Uterus (tissue), 4 donors: ENCODE data around the gene HAGH. TPM values are rescaled to one million over a fixed set of nuclear protein-coding genes. Genes with fewer than 3 reads are reported as not detected.

Experiments used
- DNase-seq, 2 donors: peaks; one replicate each; pipeline ENCODE4 v3.0.0-alpha.2; 2019 to 2020
- H3K27ac ChIP-seq, 2 donors: fragments of 200-600 bp; sonication (generic); 1 replicate in 1 of 2; 2 replicates in 1 of 2; pipeline ENCODE4 v1.5.1; 2016 to 2018
- H3K27me3 ChIP-seq, 2 donors: fragments of 200-600 bp; sonication (generic); one replicate each; pipeline ENCODE4 v1.5.1; 2018 to 2019; ENCODE audit warnings: control low read depth in 1 of 2
- H3K36me3 ChIP-seq, 2 donors: fragments of 200-600 bp; sonication (generic); one replicate each; pipeline ENCODE4 v1.5.1; 2019; ENCODE audit warnings: control low read depth in 1 of 2
- H3K4me1 ChIP-seq, 2 donors: fragments of 200-600 bp; sonication (generic); one replicate each; pipeline ENCODE4 v1.5.1; 2018 to 2019; ENCODE audit warnings: control low read depth in 1 of 2
- H3K4me3 ChIP-seq, 2 donors: fragments of 200-600 bp; sonication (generic); 1 replicate in 1 of 2; 2 replicates in 1 of 2; pipeline ENCODE4 v1.5.1; 2018 to 2019; ENCODE audit warnings: mild to moderate bottlenecking in 1 of 2
- H3K9me3 ChIP-seq, 2 donors: fragments of 200-600 bp; sonication (generic); one replicate each; pipeline ENCODE4 v1.5.1; 2019; ENCODE audit warnings: control low read depth in 1 of 2
- POLR2A ChIP-seq, 2 donors: fragments of 450-650 bp; IDR thresholded peaks; one replicate each; pipeline ENCODE4 v1.6.1; 2016; ENCODE audit warnings: antibody characterized with exemption in 2 of 2, mild to moderate bottlenecking in 1 of 2, moderate library complexity in 1 of 2
- intact Hi-C: fragments of 100-400 bp; cut with DNase I; formaldehyde crosslinking; loops from one replicate; pipeline ENCODE4 v1.15.1; 2023; ENCODE audit warnings: low total_unique reads
- total RNA-seq, 4 donors: library from RNA; depleted of rRNA in 3 of 4; stranded (reverse); fragments of >200 nt in 3 of 4; gene quantifications; one replicate each; pipeline versions ENCODE4 v1.1.0 to v1.2.4, GENCODE V29; 2014 to 2023
- TF ChIP-seq, protein P1 (sequence below), 4 experiments: fragments of 200-600 bp in 2 of 4; fragments of 450-650 bp in 2 of 4; sonication (generic) in 2 of 4; IDR thresholded peaks; one replicate each; pipeline ENCODE4 v1.5.1; 2016 to 2019; ENCODE audit warnings: antibody characterized with exemption in 4 of 4, mild to moderate bottlenecking in 2 of 4, moderate library complexity in 1 of 4
- donor health status: DM: yes; HTN: yes; CAD: no.

HAGH gene
- total RNA-seq, 4 donors from 2014 or later, result 22.9 to 75.3 (median 34.0) TPM

DNA sequence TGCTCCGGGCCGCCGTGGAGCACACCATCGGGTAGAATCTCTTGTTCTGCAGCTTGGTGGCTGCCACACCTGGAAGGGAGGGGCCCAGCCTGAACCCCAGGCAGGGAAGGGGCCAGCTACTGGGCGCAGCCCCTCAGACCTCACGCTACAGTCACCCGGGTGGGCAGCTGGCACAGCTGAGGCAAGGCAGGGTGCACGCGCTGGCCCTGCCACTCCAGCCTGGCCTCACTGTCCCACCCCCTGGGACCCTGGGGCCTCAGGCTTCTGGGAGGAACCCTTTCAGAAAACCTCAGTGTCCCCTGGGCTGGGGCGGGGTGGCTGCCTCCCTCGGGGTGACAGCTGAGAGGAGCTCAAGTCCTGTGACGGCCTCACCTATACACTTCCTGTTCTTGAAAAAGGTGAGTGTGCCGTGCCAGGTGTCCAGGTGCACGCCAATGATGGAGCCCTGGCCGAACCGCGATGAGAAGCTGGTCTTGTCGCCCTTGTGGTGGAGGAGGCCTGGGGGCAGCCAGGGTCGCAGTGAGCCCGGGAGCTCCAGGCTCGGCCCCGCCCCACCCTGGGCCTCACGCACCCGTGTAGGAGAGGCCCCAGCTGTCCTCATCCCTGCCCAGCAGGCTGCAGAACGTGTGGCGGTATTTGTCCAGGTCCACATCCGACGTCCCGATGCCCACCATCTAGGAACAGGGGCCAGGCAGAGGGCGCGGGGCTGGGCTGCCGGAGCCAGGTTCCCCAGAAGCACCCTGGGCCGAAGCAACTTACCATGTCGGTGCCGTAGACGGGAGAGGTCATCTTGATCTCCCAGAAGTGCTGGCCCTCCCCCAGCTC, 49.0 kb downstream of the HAGH start:
- H3K27ac ChIP-seq, result no peak overlapping the region
- H3K4me3 ChIP-seq, result no peak overlapping the region
- no peak for DNase-seq
- no peaks in the 10 kb centered on the region for H3K9me3 ChIP-seq
- intact Hi-C loops, result no loop called here
- TF ChIP-seq POLR2A (IDR thresholded peaks at IDR 0.05), result no peak
- TF ChIP-seq, protein P1, sequence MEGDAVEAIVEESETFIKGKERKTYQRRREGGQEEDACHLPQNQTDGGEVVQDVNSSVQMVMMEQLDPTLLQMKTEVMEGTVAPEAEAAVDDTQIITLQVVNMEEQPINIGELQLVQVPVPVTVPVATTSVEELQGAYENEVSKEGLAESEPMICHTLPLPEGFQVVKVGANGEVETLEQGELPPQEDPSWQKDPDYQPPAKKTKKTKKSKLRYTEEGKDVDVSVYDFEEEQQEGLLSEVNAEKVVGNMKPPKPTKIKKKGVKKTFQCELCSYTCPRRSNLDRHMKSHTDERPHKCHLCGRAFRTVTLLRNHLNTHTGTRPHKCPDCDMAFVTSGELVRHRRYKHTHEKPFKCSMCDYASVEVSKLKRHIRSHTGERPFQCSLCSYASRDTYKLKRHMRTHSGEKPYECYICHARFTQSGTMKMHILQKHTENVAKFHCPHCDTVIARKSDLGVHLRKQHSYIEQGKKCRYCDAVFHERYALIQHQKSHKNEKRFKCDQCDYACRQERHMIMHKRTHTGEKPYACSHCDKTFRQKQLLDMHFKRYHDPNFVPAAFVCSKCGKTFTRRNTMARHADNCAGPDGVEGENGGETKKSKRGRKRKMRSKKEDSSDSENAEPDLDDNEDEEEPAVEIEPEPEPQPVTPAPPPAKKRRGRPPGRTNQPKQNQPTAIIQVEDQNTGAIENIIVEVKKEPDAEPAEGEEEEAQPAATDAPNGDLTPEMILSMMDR (IDR thresholded peaks at IDR 0.05), result no peak
- peaks cover 0 to 18% of the 10 kb centered on the region in 2 donors for H3K4me1 ChIP-seq
- H3K27me3 ChIP-seq, result no peaks in the 10 kb centered on the region
- no peaks in the 10 kb centered on the region for H3K36me3 ChIP-seq

DNA sequence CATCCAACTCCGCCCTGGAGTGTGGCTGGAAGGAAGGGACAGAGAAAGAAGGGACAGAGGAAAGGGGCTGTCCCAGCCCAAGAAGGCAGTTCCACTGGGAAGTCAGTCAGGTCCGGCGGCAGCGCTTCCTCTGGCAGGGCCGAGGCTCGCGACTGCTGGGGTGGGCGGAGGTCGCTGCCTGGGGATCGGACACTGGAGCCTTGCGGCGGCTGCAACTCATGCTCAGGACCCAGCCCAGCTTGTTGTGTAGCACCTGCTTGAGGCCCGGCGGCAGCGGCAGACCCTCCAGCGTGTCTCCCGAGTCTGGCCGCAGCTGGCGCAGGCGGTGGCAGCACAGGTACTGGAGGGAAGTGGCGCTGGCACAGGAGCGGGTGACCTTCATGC, 49.6 kb downstream of the HAGH start:
- Histone ChIP-seq H3K27me3 (no peaks in the 10 kb centered on the region), H3K4me1 (peaks cover 0 to 23% of the 10 kb centered on the region in 2 donors), H3K9me3 (no peaks in the 10 kb centered on the region), H3K27ac (no peak overlapping the region), H3K4me3 (no peak overlapping the region), H3K36me3 (no peaks in the 10 kb centered on the region)
- DNase-seq, result no peak
- TF ChIP-seq, protein P1 (IDR thresholded peaks at IDR 0.05), result no peak
- no peak for TF ChIP-seq POLR2A (IDR thresholded peaks at IDR 0.05)
- intact Hi-C loops, result no loop called here

DNA sequence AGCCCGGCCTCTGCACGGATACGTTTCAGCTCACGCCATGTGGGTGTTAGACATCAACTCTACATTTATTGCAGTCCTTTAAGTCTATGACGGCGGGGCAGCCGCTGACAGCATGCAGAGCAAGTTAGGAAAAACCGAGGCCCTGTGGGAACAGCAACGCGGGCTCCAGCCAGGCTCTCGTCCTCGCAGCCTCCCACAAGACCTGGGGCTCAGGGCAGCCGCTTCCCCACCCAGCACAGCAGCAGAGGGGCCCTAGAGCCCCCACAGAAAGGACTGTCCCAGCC, 50.0 kb downstream of the HAGH start:
- TF ChIP-seq POLR2A (IDR thresholded peaks at IDR 0.05), result no peak
- TF ChIP-seq, protein P1 (IDR thresholded peaks at IDR 0.05), result no peak
- DNase-seq, result no peak
- Histone ChIP-seq H3K9me3 (no peaks in the 10 kb centered on the region), H3K4me1 (peaks cover 0 to 27% of the 10 kb centered on the region in 2 donors), H3K27me3 (no peaks in the 10 kb centered on the region), H3K4me3 (no peak overlapping the region), H3K36me3 (no peaks in the 10 kb centered on the region), H3K27ac (no peak overlapping the region)
- intact Hi-C loops, result no loop called here

DNA sequence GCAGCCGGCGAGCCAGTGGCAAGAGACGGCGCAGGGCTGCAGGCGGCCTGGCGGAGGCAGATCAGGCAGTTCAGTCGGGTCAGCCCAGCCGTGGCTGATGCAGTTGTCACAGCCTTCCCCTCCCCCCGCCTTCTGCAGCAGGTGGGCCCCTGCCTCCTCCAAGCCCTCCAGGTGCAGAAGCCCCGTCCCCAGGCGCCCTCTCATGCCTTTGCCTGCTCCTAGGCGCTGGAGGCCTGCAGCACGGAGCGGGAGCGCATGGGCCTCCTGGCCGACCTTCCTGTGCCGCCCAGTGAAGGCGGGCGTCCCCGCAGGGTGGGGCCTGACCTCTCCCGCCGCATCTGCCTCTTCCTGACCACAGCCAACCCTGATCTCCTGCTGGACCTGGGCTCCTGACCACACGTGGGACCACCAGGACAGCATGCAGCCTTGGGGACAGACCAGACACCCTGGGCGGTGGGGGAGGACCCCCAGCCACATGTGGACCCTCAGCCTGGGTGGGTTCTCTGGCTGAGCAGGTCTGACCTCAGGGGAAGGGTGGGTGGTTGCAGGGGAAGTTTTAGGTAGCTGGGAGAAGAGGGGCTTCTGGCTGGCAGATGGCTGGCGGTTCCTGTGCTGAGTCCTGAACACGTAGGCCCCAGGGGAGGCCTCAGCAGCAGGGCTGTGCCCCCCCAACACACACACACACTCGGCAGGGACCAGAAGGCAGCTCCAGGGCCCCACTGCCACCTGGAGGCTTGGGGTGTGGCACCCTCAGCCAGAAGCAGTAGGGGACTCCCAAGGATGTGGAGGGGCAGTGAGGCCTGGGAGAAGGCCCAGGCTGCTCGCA, 50.6 kb downstream of the HAGH start:
- DNase-seq, result no peak
- Histone ChIP-seq H3K4me1 (peaks cover 0 to 23% of the 10 kb centered on the region in 2 donors), H3K27ac (no peak overlapping the region), H3K4me3 (no peak overlapping the region), H3K36me3 (no peaks in the 10 kb centered on the region), H3K27me3 (no peaks in the 10 kb centered on the region), H3K9me3 (no peaks in the 10 kb centered on the region)
- TF ChIP-seq POLR2A (IDR thresholded peaks at IDR 0.05), result no peak
- TF ChIP-seq, protein P1 (IDR thresholded peaks at IDR 0.05), result no peak
- intact Hi-C loops, result no loop called here
